HL-60/S4 treated with phorbol 12-myristate 13-acetate at 8.2 ng/mL for 4 days and 3 days (cell line): Measurements from ENCODE around the gene FBXO38.

ENCODE experiments used
- in situ Hi-C: fragments of 300-500 bp; cut with MboI; formaldehyde crosslinking; loops from 2 replicates; pipeline ENCODE4 v1.15.0; 2022; ENCODE audit warnings: low sequenced_read_pairs

The FBXO38 gene

GRCh38 chr5:148421661-148422060, 37.9 kb downstream of the FBXO38 start:
- in situ Hi-C loops: no loop called here

DNA sequence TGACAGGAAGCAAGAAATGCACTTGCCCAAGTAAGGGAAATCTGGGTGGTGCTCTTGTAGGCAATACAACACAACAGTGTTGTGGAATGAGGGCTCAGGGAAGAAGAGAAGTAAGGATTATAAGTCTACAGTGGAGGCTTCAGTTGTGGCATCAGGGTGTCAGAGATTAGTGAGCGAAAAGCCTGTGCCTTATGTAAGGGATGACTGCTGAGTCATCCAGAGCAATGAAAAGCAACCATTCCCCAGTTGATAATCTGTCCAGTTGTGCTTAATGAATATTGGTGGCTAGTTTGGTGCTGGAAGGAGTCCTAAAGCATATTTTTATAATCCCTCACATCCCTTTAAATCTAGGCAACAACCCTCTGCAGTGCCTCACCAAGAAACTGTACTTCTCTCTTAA, 42.0 kb downstream of the FBXO38 start:
- in situ Hi-C loops: no loop called here

DNA sequence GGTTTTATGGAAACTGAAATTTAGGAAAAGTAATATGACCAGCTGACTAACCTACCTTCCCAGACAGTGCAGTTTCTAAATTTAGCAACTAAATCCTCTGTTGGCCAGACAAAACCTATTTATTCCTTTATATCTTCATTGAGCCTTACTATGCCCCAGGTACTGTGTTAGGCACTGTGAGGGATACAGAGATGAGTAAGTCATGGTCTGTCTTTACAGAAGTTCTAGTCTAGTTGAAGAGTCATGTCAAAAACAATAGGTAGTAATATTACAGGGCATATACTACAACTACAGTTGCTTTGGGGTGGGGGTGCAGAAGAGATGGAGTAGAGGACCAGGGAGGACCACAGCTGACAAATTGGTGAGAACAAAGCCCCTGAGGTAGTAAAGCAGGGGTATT, 42.8 kb downstream of the FBXO38 start:
- in situ Hi-C loops: no loop called here

DNA sequence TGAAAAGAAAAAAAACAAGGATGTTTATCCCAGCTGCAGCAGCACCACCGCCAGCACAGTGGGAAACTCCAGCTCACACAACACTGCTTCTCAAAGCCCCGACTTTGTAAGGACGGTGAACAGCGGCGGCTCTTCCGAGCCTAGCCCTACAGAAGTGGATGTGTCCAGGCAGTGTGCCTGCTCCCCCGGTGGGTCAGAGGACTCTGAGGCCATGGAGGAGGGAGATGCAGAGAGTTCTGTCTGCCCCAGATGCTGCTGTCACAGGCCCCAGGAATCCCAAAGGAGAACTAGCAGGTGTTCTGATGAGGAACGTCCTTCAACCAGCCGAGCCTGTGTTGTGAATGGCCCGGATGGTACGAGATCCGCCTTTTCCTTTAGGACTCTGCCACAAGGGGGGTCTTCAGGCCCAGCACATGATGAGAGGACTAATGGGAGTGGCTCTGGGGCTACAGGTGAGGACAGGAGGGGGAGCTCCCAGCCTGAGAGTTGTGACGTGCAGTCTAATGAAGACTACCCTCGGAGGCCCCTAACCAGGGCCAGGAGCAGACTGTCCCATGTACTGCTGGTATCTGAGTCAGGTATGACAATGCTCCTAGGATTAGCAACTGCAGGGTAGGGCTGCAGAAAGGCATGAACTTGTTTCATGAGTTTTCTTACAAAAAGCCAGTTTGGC, 43.7 kb downstream of the FBXO38 start:
- in situ Hi-C loops: no loop called here

- in situ Hi-C loops: no loop called here
These were observed 45.1 kb downstream of the FBXO38 start for GRCh38 chr5:148428848-148429247.

GRCh38 chr5:148433826-148434225, 50.1 kb downstream of the FBXO38 start:
- in situ Hi-C loops: no loop called here

DNA sequence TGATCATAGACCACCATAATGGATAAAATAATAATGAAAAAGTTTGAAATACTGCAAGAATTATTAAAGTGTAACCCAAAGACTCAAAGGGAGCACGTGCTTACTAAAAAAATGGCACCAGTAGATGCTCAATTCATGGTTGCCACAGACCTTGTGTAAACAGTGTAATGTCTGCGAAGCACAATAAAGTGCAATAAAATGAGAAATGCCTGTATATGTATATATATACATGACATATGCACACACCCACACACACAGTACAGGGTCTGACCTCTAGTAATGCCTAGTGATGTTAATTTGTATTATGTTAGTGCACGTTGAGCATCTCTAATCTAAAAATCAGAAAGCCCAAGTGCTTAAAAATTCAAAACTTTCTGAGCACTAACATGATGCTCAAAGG, 52.3 kb downstream of the FBXO38 start:
- in situ Hi-C loops: no loop called here

DNA sequence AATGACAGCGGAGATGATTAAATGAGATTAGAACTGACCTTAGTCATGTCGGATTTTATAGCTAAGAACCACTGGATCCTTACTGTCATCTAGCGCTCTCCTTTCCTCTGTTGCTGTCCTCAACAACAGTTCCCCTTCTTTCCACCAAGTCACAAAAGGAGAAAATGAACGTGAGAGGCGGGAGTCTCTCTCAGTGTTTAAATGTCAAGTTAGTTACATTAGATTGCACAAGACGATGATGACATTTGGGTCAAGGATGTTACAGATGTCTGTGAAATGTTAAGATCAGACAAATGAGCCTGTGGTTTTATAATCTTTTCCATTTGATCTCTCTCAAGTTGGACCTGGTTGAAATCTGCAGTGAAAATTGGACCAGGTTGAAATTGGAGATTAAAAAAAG, 53.5 kb downstream of the FBXO38 start:
- in situ Hi-C loops: no loop called here

DNA sequence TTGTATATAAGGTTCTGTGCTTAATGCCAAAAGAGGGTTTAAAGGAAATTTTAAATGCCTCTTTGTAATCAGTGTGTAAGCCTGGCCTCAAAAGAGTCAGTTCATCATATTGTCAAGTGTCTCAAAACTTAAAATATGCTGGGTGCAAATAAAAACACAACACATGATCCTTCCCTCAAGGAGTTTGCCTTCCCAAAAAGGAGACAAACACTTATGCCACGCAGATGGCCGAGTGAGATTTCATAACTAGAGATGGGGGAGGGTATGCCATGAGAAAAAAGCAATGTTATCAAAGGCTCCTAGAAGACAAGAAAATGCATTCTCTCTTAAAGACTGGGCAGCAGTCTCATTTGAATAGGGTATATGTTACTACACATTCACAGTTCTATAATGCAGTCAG, 55.2 kb downstream of the FBXO38 start:
- in situ Hi-C loops: no loop called here

DNA sequence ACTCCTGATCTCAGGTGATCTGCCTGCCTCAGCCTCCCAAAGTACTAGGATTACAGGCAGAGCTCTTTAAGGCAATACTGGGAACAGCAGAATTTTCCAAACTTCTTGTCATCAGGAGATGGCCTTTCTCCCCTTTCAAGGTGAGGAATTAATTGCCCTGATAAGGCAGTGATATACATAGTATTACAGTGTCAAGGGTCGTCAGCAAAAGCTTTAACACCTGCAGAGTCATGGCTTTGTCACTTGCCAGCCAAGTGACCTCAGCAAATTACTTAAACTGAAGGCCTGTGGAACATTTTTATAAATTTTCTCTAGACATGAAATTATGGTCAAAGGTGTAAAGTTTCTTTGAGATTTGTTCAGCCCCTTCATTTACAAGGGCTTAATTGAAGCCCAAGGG, 59.5 kb downstream of the FBXO38 start:
- in situ Hi-C loops: no loop called here

DNA sequence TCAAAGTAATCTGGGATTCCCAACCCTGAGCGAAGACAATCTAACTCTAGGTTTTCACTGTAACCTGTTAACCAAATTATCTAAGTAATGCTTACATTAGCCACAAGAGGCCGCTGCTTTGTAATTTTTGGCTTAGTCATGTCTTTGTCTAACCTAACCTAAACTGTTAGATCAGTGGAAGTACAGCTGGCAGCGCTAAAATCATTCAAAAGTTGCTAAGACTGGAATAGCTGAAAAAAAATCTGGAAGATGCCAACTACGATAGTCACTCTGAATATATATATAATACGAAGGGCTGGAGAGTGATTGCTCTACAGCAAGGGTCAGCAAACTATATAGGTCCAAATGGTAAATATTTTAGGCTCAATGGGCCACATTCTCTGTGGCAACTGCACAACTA, 60.2 kb downstream of the FBXO38 start:
- in situ Hi-C loops: no loop called here

DNA sequence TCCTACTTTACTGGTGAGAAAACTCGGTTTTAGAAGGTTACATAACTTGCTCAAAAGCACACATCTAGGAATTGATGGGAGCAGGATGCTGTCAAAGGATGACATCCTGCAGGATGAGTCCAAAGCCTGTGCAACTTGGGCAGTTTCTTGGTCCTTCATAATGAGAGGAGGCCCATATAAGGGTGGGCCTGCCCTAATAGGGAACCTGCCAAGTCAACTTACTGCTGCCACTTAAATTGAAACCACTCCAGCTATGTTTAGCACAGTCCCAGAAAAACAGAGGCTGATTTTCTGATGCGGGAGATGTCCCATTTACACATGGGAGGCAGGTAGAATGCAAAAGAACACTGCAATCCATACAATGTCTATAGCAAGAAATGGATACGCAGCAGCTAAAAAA, 61.8 kb downstream of the FBXO38 start:
- in situ Hi-C loops: no loop called here

DNA sequence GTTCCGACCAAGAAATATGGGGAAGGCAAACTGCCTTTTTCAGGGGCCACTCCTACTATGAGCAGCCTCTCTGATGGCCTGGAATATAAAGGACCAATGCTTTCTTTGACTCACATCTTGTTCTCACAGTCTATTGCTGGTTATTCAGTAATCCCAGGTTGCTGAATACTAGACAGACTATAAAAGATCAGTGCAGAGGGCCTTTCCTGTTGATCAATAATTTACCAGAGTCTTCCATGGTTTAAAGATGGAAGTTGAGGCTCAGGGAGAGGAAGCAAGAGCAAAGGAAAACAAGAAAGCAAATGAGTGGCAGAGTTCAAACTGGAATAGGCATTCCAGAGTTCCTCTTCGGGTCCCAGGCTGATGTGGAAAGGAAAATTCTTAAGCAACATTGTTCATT, 62.9 kb downstream of the FBXO38 start:
- in situ Hi-C loops: no loop called here

DNA sequence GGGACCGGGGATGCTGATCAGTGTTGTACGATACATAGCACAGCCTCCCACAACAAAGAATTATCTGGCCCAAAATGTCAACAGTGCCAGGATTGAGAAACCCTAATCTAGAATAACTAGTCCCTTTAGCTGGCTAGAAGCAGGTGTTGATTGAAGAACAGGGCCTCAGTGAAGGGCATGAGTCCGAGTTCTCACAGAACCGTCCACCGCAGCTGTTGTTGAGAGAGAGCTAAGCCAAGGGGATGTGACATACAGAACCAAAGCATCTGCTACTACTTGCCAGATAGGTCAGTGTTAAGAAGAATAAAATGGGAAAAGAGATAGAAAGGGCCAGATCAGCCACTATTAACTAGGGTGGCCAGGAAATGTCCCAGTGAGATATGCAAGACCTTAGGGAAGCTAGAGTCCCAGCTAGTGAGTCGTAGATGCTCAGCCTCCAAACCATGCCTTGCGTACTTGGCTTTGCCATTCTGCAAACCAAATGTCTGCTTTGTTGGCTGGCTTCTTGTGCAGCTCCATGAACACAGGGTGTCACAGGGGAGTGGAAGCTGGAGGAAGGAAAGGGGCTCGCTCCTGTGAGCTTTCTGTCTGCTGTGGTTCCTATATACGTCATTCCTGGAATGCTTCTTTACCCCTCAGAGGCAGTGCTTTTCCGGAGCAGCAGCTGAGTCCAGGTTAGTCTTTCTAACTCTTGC, 68.9 kb downstream of the FBXO38 start:
- in situ Hi-C loops: no loop called here

DNA sequence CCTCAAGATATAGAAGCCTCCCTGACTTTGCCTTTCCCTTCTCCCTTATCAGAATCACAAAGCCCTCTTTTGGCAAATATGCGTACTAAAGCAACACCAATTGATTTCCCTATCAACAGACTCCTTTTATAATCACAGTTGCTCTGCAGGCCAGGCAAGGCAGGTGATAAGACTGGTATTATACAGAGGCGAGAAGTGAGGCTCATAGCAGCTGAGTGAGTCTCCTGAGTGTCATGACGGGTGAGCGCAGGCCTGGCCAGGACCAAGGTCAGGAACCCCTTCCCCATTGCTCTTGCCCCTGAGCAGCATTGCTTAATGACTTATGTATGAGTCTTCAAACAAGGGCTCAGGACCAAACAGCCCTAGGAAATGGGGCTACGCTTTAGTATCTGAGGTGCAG, 70.8 kb downstream of the FBXO38 start:
- in situ Hi-C loops: no loop called here

DNA sequence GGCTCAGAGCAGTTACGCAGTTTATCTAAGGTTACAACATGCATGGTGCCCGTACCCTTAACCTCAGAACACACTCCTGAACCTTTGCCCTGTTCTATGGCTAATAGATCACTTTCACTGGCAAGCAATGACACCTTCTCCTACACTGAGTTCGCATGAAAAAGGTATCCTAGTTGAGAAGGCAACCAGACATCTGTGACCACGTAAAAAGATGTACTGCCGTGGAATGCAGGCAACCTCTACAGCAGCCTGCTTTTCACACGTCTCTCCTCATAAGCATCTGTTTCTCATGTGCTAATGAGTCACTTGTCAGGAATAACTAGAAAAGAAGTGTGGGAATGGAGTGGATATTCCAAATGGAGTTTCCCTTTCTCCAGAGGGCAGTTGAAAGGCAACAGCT, 71.4 kb downstream of the FBXO38 start:
- in situ Hi-C loops: no loop called here

DNA sequence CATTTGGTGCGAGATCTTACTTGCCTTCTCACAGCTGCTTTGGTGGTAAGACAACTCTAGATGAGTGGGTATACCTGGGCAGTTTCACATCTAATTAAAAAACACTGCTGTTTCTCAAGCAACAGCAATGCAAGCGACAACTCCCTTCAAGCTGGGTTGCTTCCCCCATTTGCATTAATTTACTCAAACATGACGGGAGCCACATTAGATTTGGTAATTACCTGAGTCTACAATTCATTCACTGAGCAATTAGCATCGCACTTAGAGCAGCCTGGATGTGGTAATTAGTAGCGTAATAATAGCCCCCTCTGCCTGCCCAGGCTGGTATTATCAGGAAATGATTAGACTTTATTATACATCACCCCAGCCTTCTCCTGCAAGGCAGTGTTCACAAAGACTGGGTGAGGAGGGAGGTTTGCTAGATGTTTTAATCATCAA, 73.4 kb downstream of the FBXO38 start:
- in situ Hi-C loops: no loop called here

GRCh38 chr5:148458036-148458888, 74.5 kb downstream of the FBXO38 start:
- in situ Hi-C loops: no loop called here

GRCh38 chr5:148459669-148460068, 75.9 kb downstream of the FBXO38 start:
- in situ Hi-C loops: no loop called here

- in situ Hi-C loops: no loop called here
These were observed 81.8 kb downstream of the FBXO38 start for GRCh38 chr5:148465381-148466235.

DNA sequence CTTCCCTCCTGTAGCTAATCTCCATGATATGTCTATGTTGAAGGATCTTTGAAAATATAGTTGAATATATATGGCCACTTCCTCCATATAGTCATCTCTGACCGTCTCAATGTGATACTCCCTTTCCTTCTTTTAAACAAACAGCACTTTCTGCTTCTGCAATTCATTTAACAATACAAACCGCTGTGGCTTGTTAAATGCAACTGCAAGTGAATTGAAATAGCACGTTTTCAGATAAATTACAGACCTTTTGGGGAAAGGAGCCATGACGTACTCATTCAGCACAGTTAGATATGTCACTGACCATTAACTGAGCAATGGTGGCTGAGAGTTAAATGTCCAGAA, 82.5 kb downstream of the FBXO38 start:
- in situ Hi-C loops: no loop called here
